Loucy (cell line): ENCODE measurements around the gene GABRG3.

Source experiments
- CTCF ChIP-seq: fragments of 200-600 bp; sonication (generic); conservative IDR thresholded peaks from 2 replicates; pipeline ENCODE4 v1.5.1; 2014; ENCODE audit warnings: mild to moderate bottlenecking, antibody characterized with exemption, low read length
- EZH2phosphoT487 ChIP-seq: fragments of 200-600 bp; IDR thresholded peaks from 2 replicates; pipeline ENCODE4 v1.6.1; 2018; ENCODE audit warnings: antibody characterized with exemption, mild to moderate bottlenecking, moderate library complexity, borderline replicate concordance

GRCh38 chr15:27327467-27328025 is 356.6 kb downstream of the GABRG3 start:
- TF ChIP-seq CTCF, result no peak
- TF ChIP-seq EZH2phosphoT487, result no peak
